ENCODE measurements around the gene SMG6.

SMG6 gene

DNA sequence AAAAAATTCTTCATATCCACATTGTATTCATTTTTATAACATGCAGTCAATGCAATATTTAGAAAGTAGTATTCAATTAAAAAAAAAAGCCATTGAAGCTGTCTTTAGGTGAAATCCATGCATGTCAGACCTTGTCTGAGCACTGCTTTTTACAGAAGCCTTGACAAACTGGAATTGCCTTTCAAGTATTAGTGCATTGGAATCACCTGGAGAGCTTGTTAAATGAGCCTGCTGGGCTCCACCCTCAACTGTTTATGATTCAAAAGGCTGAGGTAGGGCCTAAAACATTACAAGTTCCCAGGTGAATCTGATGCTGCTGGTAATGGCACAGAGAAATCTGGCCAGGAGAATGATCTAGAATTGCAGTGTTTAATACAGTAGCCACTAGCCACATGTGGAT lies 162.9 kb downstream of the SMG6 start:
- no peak for ATAC-seq
- no peak for TF ChIP-seq ARNTL (CRISPR knock-in tag; IDR thresholded peaks at IDR 0.05; ENCODE audit: borderline replicate concordance, low read depth)
- no peak for TF ChIP-seq ZNF8 (CRISPR knock-in tag; IDR thresholded peaks at IDR 0.05)
- TF ChIP-seq SNAI2 (CRISPR knock-in tag; IDR thresholded peaks at IDR 0.05), result no peak
- TF ChIP-seq ESRRG (CRISPR knock-in tag; IDR thresholded peaks at IDR 0.05), result no peak
- no peak for TF ChIP-seq PPARA (CRISPR knock-in tag; IDR thresholded peaks at IDR 0.05; ENCODE audit: borderline replicate concordance)
- no peak for TF ChIP-seq CSDC2 (CRISPR knock-in tag; IDR thresholded peaks at IDR 0.05)
- TF ChIP-seq GLIS3 (CRISPR knock-in tag; IDR thresholded peaks at IDR 0.05), result no peak
- no peak for TF ChIP-seq ZFP3 (CRISPR knock-in tag; IDR thresholded peaks at IDR 0.05)
- TF ChIP-seq ZFP30 (CRISPR knock-in tag; IDR thresholded peaks at IDR 0.05), result no peak
- no peak for TF ChIP-seq ZC3H10 (CRISPR knock-in tag; IDR thresholded peaks at IDR 0.05)
- TF ChIP-seq TOX (CRISPR knock-in tag; IDR thresholded peaks at IDR 0.05; ENCODE audit: borderline replicate concordance), result no peak

DNA sequence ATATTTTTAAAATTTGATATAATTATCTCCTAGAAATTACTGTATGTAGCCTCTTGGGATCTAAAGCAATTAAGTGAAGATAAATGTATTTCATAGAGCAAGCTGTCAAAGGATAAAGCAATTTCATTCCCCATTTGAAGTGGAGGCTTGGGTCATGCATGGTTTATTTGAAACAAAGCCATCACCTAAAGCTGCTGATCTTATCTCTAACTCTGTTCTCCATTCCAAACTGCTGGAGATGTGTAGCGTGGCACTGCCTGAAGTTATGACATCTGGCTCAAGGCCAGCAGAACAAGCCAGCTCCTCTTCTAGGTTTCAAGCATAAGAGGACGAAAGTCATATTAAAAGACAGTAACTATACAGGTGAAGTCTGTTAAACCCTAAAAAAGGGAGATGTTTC lies 164.8 kb downstream of the SMG6 start:
- TF ChIP-seq RARB (CRISPR knock-in tag; IDR thresholded peaks at IDR 0.05) (peak; percentile 74; the same call in 1 of the 2 replicates), ESRRG (CRISPR knock-in tag; IDR thresholded peaks at IDR 0.05) (0 out of 2 replicates have a peak, but pooled peaks have one; percentile 17), ZFP3 (CRISPR knock-in tag; IDR thresholded peaks at IDR 0.05) (no peak), TCF4 (CRISPR knock-in tag; IDR thresholded peaks at IDR 0.05; ENCODE audit: borderline replicate concordance) (peak; percentile 91; the same call in 1 of the 2 replicates), ARNTL (CRISPR knock-in tag; IDR thresholded peaks at IDR 0.05; ENCODE audit: borderline replicate concordance, low read depth) (no peak), ISL1 (CRISPR knock-in tag; IDR thresholded peaks at IDR 0.05) (peak; percentile 90), ZNF8 (CRISPR knock-in tag; IDR thresholded peaks at IDR 0.05) (0 out of 2 replicates have a peak, but pooled peaks have one; percentile 52), BACH2 (CRISPR knock-in tag; IDR thresholded peaks at IDR 0.05; ENCODE audit: borderline replicate concordance) (no peak), TOX (CRISPR knock-in tag; IDR thresholded peaks at IDR 0.05; ENCODE audit: borderline replicate concordance) (no peak), PPARA (CRISPR knock-in tag; IDR thresholded peaks at IDR 0.05; ENCODE audit: borderline replicate concordance) (0 out of 2 replicates have a peak, but pooled peaks have one; percentile 55), GLIS3 (CRISPR knock-in tag; IDR thresholded peaks at IDR 0.05) (no peak; the same call in 1 of the 2 replicates), CSDC2 (CRISPR knock-in tag; IDR thresholded peaks at IDR 0.05) (no peak), ZNF565 (CRISPR knock-in tag; conservative IDR thresholded peaks at IDR 0.05; ENCODE audit: low read depth) (0 out of 2 replicates have a peak, but pooled peaks have one; percentile 23), SNAI2 (CRISPR knock-in tag; IDR thresholded peaks at IDR 0.05) (peak; percentile 67; the same call in 1 of the 2 replicates), ZNF70 (CRISPR knock-in tag; IDR thresholded peaks at IDR 0.05) (peak; percentile 28; the same call in 1 of the 2 replicates), ZC3H10 (CRISPR knock-in tag; IDR thresholded peaks at IDR 0.05) (no peak), OSR1 (CRISPR knock-in tag; IDR thresholded peaks at IDR 0.05) (no peak), ZFP30 (CRISPR knock-in tag; IDR thresholded peaks at IDR 0.05) (no peak)
- TF ChIP-seq, protein P1, sequence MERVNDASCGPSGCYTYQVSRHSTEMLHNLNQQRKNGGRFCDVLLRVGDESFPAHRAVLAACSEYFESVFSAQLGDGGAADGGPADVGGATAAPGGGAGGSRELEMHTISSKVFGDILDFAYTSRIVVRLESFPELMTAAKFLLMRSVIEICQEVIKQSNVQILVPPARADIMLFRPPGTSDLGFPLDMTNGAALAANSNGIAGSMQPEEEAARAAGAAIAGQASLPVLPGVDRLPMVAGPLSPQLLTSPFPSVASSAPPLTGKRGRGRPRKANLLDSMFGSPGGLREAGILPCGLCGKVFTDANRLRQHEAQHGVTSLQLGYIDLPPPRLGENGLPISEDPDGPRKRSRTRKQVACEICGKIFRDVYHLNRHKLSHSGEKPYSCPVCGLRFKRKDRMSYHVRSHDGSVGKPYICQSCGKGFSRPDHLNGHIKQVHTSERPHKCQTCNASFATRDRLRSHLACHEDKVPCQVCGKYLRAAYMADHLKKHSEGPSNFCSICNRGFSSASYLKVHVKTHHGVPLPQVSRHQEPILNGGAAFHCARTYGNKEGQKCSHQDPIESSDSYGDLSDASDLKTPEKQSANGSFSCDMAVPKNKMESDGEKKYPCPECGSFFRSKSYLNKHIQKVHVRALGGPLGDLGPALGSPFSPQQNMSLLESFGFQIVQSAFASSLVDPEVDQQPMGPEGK (CRISPR knock-in tag; IDR thresholded peaks at IDR 0.05; ENCODE audit: borderline replicate concordance), result peak; percentile 71; the same call in 1 of the 2 replicates
- TF ChIP-seq, protein P2, sequence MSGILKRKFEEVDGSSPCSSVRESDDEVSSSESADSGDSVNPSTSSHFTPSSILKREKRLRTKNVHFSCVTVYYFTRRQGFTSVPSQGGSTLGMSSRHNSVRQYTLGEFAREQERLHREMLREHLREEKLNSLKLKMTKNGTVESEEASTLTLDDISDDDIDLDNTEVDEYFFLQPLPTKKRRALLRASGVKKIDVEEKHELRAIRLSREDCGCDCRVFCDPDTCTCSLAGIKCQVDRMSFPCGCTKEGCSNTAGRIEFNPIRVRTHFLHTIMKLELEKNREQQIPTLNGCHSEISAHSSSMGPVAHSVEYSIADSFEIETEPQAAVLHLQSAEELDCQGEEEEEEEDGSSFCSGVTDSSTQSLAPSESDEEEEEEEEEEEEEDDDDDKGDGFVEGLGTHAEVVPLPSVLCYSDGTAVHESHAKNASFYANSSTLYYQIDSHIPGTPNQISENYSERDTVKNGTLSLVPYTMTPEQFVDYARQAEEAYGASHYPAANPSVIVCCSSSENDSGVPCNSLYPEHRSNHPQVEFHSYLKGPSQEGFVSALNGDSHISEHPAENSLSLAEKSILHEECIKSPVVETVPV (CRISPR knock-in tag; IDR thresholded peaks at IDR 0.05), result 0 out of 2 replicates have a peak, but pooled peaks have one; percentile 69
- TF ChIP-seq, protein P3, sequence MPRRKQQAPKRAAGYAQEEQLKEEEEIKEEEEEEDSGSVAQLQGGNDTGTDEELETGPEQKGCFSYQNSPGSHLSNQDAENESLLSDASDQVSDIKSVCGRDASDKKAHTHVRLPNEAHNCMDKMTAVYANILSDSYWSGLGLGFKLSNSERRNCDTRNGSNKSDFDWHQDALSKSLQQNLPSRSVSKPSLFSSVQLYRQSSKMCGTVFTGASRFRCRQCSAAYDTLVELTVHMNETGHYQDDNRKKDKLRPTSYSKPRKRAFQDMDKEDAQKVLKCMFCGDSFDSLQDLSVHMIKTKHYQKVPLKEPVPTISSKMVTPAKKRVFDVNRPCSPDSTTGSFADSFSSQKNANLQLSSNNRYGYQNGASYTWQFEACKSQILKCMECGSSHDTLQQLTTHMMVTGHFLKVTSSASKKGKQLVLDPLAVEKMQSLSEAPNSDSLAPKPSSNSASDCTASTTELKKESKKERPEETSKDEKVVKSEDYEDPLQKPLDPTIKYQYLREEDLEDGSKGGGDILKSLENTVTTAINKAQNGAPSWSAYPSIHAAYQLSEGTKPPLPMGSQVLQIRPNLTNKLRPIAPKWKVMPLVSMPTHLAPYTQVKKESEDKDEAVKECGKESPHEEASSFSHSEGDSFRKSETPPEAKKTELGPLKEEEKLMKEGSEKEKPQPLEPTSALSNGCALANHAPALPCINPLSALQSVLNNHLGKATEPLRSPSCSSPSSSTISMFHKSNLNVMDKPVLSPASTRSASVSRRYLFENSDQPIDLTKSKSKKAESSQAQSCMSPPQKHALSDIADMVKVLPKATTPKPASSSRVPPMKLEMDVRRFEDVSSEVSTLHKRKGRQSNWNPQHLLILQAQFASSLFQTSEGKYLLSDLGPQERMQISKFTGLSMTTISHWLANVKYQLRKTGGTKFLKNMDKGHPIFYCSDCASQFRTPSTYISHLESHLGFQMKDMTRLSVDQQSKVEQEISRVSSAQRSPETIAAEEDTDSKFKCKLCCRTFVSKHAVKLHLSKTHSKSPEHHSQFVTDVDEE (CRISPR knock-in tag; IDR thresholded peaks at IDR 0.05), result peak; percentile 96
- TF ChIP-seq, protein P4, sequence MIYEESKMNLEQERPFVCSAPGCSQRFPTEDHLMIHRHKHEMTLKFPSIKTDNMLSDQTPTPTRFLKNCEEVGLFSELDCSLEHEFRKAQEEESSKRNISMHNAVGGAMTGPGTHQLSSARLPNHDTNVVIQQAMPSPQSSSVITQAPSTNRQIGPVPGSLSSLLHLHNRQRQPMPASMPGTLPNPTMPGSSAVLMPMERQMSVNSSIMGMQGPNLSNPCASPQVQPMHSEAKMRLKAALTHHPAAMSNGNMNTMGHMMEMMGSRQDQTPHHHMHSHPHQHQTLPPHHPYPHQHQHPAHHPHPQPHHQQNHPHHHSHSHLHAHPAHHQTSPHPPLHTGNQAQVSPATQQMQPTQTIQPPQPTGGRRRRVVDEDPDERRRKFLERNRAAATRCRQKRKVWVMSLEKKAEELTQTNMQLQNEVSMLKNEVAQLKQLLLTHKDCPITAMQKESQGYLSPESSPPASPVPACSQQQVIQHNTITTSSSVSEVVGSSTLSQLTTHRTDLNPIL (CRISPR knock-in tag; IDR thresholded peaks at IDR 0.05; ENCODE audit: low read depth), result 0 out of 2 replicates have a peak, but pooled peaks have one; percentile 14
- TF ChIP-seq, protein P5, sequence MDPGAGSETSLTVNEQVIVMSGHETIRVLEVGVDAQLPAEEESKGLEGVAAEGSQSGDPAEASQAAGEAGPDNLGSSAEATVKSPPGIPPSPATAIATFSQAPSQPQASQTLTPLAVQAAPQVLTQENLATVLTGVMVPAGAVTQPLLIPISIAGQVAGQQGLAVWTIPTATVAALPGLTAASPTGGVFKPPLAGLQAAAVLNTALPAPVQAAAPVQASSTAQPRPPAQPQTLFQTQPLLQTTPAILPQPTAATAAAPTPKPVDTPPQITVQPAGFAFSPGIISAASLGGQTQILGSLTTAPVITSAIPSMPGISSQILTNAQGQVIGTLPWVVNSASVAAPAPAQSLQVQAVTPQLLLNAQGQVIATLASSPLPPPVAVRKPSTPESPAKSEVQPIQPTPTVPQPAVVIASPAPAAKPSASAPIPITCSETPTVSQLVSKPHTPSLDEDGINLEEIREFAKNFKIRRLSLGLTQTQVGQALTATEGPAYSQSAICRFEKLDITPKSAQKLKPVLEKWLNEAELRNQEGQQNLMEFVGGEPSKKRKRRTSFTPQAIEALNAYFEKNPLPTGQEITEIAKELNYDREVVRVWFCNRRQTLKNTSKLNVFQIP (CRISPR knock-in tag; IDR thresholded peaks at IDR 0.05; ENCODE audit: borderline replicate concordance, low read depth), result peak; percentile 25; the same call in 1 of the 2 replicates
- ATAC-seq, result peak; percentile 87
